Stimulated activated CD4-positive, alpha-beta T cell treated with anti-CD3 and anti-CD28 coated beads, Interleukin-1b, Interleukin-23, amount 100 ng/mL, for 48 hours (primary cell): ENCODE measurements around the gene ASXL1.
A peak's percentile ranks its signal among the peaks of the same experiment; 100 is the strongest.
"Not testable (repeated sequence)": the region's sequence is repeated elsewhere in the genome, so short reads cannot be mapped to it uniquely, and the experiment has no call there.

Experiments
- DNase-seq: peaks from one replicate; pipeline ENCODE4 v3.0.0-alpha.2; 2020

ASXL1 gene

DNA sequence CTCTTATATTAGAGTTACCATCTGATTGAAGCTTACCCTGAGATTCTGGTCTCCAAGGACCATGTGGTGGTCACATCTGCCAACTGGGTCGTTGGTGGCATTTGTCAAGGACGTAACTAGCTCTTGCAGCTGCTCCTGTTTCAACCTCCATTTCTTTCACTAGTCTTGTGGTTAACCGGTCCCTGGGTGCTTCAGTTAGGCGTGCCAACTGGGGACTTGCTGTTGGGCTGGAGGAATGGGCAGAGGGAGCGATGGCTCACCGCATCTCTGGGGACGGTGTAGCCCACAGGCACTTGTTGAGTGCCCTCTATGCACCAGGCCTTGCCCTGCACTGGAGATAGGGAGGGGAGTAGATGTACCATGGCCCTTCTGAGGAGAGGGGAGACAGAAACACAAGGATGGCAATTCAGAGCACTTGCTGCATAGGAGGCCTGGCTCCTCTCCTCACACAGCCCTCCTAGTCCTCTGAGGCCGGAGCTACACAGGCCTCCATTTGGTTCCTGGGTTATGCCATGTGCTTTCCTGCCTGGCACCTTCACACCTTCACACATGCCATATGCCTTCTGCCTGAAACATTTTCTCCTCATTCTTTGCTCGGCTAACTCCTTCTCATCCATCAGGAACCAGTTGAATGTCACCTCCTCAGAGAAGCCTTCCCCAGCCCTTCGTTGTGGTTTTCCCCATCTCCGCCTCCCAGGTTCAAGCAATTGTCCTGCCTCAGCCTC is 20.0 kb upstream of the ASXL1 start:
- DNase-seq, result no peak

DNA sequence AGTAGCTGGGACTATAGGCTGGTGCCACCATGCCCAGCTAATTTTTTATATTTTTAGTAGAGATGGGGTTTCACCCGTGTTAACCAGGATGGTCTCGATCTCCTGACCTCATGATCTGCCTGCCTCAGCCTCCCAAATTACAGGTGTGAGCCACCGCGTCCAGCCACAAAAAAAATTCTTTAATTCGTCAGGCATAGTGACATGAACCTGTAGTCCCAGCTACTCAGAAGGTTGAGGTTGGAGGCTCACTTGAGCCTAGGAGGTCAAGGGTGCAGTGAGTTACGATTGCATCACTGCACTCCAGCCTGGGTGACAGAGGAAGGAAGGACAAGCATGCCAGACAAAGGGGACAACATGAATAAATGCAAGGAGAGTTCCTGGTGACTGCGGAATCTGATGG is 19.5 kb upstream of the ASXL1 start:
- no peak for DNase-seq

DNA sequence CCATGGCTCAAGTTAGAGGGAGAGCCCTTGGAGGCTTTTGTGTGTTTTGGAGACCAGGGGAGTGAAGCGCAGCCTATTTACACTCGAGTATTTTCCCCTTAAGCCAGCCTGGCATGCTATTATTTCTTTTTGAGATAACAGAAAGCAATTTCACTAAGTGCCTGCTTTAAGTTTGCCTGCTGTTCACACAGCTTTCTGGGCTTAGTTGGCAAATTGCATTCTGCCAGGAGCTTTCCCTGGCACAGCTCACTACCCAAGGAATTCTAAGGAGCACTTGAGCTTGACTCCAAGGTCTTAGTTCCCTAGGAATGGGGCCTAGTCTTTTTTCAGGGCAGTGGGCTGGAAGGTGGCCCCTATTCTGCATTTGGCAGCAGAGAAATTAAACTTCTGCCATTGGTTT is 19.0 kb upstream of the ASXL1 start:
- no peak for DNase-seq

DNA sequence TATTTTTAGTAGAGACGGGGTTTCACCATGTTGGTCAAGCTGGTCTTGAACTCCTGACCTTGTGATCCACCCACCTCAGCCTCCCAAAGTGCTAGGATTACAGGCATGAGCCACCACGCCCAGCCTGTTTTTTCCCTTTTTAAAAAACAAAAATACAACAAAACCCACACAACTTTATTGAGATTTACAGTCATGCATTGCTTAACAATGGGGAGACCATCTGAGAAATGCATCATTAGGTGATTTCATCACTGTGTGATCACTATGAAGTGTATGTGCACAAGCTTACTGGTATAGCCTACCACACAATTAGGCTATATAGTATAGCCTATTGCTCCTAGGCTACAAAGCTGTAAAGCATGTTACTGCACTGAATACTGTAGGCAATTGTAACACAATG is 17.1 kb upstream of the ASXL1 start:
- DNase-seq, result not testable (repeated sequence)

DNA sequence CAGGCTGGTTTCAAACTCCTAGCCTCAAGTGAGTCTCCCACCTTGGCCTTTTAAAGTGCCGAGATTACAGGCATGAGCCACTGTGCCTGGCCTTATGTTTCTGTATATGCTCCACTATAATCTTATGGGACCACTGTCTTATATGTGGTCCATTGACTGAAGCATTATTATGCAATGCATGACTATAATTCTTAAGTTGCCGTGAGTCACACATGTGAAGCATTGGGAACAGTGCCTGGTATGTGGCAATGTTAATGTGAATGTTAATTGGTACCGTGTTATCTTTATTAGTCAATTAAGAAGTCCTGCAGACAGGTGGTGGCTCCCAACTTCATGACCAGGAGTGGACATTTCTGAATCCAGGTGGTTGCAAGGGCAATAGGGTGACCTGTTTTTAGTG is 14.7 kb upstream of the ASXL1 start:
- no peak for DNase-seq

DNA sequence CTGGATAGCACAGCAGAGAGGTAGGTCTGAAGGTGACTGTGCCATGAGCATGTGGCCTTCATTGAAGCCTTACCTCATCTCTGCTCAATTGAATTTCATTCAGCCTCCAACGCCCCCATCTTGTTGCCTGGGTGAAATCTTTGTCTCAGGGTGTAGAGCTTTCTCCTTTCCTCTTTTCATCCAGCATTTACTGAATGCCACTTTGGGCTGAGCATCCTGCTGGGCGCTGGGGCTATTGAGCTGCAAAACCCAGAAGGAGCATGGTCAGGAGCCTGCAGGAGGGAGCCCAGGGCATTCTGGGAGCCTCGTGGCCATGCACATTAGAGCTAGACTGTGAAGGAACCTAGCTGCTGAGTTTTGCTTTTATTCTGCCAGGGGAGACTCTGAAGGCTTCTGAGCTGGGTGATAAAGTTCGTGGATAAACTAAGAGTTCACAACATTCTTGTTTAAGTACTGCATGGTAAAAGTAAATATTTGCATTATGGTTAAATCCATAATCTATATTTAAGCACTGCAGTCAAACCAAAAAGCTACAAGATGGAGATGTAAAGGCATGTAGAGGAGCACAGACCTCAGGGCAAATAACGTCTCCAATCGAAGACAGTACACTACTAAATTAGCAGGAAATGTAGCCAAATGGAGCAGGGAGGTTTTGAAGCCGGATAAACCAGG is 13.2 kb upstream of the ASXL1 start:
- no peak for DNase-seq

DNA sequence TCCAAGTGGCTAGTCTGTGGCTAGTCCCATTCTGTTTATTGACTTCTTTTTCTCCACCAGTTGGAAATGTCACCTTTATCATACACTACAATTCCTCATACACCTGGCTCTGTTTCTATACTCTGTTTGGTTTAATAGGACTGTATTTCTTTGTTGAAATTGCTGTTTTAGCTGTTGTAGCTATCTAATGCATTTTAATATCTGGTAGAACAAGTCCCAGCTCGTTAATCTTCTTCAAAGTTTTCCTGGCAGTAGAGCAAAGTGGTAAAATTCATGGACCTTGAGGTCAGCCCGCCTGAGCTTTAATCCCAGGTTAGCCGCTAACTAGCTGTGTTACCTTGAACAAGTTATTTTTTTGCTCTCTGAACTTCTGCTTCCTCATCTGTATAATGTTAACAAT is 9.9 kb upstream of the ASXL1 start:
- DNase-seq, result no peak

DNA sequence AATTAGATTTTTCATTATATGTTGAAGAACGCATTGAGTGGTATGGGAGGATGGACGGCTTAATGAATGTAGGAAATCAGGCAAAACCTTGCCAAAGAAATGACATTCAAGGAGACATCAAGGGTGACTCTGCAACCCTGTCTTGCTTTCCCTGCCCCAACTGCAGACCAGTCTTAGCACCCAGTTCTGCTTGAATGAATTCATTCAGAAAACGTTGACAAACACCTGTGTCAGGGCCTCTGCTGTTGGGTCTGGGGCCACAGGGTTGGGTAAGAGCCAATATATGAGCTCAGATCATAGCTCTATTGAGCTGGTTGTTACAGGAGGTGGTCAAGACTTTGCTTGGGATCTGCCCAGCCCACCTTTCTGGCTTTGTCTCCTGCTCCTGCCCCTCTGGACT is 7.7 kb upstream of the ASXL1 start:
- no peak for DNase-seq

DNA sequence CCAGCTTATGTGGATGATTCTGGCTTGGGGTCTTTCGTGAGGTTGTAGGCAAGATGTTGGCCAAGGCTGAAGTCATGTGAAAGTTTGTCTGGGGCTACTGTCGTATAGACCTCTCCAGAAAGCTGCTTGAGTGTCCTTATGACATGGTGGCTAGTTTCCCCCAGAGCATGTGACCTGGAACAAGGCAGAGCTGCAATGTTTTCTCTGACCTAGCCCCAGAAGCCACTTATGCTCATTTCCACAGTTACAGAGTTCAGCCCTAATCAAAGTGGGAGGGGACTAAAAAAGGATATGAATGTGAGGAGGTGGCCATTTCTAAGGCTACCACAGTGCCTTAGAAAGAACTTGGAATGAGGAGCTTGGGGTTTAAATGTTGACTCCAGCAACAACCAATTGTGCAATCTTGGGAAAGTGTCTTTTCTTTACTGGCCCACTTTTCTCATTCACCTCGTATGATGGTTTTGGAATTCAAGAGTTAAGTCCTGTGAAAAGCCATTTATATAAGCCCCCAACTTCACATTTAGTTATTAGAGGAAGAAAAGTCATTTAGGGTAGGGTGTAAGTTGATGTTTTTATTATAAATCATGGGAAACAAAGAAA is 5.9 kb upstream of the ASXL1 start:
- no peak for DNase-seq

DNA sequence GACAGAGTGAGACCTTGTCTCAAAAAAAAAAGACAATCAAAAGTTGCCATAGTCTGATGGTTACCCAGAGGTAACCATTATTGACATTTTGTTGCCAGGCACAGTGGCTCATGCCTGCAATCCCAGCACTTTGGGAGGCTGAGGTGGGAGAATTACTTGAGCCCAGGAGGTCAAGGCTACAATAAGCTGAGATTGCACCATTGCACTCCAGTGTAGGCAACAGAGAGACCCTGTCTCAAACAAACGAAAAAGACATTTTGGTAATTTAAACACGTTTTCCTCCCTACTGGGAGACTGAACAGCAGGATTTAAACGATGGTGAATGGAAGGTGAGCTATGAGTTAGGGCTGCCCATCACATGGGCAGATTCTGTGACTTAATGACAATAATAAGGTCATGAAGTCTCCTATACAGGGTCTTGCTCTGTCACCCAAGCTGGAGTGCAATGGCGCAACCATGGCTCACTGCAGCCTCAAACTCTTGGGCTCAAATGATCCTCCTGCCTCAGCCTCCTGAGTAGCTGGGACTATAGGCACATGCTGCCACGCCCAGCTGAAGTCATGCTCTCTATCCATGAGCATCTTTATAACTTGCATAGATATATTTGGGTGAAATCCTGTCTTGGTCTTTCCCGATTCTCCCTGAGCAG is 4.2 kb upstream of the ASXL1 start:
- DNase-seq, result no peak

DNA sequence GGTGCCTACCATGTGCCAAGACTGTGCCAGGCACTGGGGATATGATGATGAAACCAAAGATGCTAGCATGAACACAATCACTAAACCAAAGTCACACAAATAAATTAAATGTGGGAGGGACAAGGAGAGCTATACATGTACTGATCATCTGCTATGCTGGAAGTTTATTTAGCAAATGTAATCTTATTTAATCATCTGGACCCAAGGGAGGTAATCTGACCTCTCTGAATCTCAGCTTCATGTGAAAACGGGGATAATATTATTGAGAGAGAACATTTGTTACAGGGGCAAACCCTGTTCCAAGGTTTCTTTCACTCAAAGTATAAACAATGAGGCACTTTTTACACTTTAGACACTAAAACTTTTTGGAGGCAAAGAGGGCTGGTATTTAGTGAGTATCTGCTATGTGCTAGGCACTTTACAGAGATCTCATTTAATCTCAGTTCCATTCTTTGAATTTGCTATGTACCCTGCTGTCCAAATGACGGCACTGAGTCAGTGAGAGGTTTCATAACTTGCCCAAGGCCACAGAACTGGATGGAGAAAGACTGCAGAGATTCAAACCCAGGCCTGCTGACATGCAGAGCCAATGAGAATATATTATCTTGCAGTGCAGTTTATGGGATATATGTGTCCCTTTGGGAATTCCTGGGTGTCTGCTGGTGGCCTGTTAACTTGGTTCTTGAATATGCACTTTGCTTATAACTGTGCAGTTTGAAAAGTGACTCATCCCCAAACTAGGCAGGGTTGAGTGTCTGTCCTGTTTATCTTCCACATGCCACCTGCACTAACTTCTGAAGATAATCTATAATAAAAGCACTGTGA is 3.3 kb upstream of the ASXL1 start:
- DNase-seq, result peak; percentile 44

DNA sequence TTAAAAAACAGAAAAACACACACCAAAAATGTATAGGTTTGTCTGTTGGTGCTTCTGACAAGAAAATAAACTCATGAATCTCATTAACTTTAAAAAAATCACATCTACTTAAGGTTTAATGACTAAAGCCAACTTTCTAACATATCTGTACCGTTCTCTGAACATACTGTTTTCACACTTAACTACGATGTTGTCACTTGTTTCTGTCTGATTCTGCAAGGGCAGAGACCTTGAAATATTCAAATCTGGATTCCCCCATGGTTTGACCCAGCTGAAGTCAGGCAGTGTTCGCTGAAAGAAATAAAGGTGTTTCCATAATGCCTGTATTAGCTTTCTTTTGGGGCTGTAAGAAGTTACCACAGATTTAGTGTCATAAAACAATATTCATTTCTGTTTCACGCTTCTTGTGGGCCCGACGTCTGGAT is 2.7 kb upstream of the ASXL1 start:
- DNase-seq, result peak; percentile 28

DNA sequence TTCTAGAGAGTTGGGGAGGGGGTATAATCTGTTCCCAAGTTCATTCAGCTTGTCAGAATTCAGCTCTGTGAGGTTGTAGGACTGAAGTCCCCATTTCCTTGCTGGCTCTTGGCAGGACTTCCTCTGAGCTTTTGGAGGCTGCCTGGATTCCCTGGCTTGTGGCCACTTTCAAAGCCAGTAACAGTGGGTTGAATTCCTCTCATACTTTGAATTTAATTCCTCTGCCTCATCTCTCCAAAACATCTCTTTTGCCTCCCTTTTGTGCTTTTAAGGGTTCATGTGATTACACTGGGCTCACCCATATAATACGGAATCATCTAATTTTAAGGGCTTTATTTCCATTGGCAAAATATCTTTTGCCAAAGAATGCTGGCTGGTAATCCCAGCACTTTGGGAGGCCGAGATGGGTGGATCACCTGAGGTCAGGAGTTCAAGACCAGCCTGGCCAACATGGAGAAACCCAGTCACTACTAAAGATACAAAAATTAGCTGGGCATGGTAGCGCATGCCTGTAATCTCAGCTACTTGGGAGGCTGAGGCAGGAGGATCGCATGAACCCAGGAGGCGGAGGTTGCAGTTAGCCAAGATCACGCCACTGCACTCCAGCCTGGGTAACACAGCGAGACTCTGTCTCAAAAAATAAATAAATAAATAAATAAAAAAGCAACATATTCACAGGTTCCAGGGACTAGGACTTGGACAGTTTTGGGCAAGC is 2.1 kb upstream of the ASXL1 start:
- not testable (repeated sequence) for DNase-seq

DNA sequence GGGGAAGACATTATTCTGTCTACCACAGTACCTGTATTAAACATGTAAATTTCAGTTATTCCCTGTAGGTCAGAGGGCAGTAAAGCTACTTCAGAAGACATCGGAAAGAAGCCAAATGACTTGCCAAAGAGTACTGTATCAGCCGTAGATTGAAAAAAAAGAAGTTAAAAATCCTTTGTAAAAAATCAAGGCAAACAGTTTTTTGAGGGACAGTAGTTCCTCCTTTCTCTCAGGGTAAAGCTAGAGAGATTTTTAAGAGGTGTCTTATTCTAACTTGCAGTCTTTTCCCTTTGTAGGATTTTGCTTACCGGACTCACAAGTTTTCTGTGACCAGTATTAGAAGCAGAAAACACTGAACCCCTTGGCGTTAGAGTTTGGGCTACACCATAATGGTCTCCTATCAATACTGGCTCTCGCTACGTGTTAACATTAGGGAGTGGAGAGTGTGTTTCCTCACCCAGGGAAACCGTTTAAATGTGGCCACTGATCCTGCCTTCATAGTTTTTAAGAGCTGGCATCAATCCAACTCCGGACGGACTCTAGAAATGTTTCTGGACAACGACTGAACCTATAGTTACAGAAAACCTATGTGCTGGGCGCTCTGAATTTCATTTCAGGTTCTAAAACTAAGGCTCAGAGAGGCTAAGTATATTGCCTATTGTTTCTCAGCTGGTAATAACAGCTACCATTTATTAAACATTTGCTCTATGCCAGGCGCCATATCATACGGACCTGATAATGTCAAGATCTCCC is 1.3 kb upstream of the ASXL1 start:
- no peak for DNase-seq

DNA sequence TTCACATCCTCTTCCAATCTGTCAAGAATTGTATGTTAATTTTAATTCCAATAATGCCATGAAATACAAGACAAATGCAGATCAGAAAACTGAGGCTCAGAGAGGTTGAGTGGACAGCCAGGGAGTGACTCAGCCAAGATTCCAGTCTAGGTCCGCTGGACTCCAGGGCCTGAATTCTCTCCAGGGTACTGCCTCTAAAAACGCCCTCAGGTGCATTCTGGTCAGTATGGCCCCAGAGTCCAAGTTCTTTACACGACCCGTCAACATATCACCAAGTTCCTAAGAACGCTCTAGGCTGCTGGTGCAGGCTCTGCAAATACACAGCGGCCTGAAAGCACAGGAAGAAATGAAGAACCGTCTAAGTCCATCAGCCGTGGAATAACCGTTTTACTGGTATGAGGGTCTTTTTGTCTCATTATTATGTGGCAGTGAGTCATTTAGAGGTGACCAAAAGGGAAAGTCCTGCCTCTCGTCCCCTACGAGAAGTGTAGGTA is 709 bp upstream of the ASXL1 start:
- no peak for DNase-seq

DNA sequence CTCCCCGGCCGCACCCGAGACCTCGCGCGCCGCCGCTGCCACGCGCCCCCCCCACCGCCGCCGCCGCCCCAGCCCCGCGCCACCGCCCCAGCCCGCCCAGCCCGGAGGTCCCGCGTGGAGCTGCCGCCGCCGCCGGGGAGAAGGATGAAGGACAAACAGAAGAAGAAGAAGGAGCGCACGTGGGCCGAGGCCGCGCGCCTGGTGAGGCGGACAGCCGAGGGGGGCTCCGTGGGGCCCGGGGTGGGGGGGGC is 426 bp downstream of the ASXL1 start:
- no peak for DNase-seq

DNA sequence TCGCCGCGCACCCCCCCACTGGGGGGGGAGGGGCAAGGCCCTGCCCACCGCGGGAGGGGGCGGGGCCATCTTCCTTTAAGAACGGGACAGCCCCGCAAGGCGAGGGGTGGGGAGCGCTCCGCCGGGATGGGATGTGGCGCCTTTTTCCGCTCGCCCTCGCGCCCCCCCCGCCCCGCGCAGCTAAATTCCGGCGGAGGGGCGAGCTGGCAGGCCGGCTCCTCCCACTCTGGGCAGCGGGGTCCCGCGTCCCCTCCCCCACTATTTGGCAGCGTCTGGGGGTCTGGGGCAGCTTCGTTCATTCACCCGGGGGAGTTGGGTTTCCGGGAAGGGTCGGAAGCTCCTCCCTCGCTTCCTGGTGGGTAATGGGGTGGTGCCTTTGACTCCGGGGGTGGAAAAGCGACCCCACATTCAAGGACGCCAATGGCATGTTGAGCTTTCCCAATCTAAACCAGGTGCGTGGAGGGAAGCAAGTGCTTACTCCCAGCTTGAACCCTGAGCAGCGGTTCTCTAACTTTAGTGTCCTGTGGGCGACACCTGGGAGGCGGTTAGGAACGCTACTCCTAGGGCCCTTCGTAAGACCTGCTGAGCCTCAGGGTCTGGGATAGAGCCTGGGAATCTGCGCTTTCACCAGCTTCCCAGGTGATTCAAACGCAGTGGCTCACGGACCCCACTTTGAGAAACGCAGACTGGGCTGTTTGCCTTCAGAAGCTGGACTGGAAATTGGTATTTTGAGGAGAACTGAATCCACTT is 927 bp downstream of the ASXL1 start:
- DNase-seq, result peak; percentile 78

DNA sequence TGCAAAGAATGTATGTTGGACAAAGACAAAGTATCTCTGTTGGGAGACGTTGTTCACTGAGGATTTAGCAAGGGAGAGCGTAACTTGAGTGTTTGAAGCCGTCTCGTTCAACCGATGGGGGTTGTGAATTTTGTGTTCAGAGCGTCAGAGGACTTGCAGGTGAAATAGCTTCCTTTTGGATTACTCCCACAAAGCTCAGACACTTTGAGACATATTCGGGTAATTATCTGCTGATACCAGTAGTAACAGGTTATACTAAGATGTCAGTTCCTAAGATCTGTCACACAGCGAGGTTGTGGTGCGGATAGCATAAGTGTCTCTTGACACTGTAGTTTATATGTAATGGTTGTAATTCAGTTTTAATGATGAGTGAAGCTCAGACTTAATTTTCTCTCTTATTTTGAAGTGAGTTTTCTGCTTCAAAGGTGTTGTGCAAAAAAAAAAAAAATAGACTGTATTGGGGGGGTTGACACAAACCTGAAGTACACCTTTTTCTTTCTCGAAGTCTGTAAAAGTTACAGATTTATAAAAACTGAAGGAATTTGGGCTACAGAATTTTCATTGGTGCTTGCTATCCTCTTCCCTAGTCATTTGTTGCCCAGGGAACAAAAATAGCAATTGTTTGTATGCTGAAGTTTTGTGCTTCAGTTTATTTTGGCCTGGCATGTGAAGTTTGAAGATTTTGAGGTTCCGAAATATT is 1.7 kb downstream of the ASXL1 start:
- DNase-seq, result no peak

DNA sequence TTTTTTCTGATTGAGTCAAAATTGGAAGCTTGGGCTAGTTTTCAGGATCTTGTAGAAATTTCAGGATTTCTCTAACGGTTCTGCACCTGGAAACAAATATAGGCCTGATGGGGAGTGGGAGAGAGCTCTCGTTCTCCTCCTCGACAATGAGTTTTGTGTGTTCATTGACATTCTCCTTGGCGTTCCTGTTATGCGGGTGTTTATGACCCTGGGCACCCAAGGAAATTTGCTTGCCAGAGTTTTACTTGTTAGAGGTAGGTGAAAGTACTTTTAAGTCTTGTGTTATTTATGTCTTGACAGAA is 2.2 kb downstream of the ASXL1 start:
- no peak for DNase-seq

DNA sequence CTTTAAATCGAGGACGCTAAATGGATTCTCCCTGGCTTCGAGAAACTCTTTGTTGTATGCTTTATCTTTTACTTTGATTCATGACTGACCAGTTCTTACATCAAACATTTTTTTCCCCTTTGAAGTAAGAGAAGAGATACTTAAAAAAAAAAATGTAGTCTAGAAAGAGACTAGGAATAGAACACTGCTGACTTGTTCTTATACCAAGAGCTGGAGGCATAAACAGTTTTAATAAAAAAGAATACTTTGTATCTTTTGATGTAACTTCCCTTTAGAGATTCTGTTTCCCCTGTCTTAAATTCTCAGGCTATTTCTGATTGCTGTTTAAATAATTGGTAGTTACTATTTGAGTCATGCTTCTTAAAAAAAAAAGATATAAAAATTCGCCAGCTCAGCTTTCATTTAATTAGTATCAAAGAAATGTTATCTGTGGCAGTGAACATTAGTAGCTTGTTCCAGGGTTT is 4.8 kb downstream of the ASXL1 start:
- no peak for DNase-seq
